Fibroblast of villous mesenchyme (primary cell): ENCODE data around the gene JAGN1. TPM values are rescaled to one million over a fixed set of nuclear protein-coding genes. Genes with fewer than 3 reads are reported as not detected.
A peak's percentile ranks its signal among the peaks of the same experiment; 100 is the strongest.
"Not testable (repeated sequence)": the region's sequence is repeated elsewhere in the genome, so short reads cannot be mapped to it uniquely, and the experiment has no call there.

Experiments
- DNase-seq: peaks from one replicate; pipeline ENCODE4 v3.0.0-alpha.2; 2010; ENCODE audit warnings: low read depth
- H3K4me3 ChIP-seq: 2 replicates; pipeline ENCODE4 v1.5.1; 2011; ENCODE audit warnings: low read depth, mild to moderate bottlenecking, low read length
- CTCF ChIP-seq: IDR thresholded peaks from 2 replicates; pipeline ENCODE4 v1.5.1; 2012; ENCODE audit warnings: low read depth, mild to moderate bottlenecking, low read length; ENCODE audit not compliant: insufficient read depth
- total RNA-seq: library from RNA; depleted of rRNA; stranded (reverse); fragments of >200 nt; gene quantifications from 2 replicates; pipeline ENCODE4 v1.2.3, GENCODE V29; 2012

Gene JAGN1
- total RNA-seq, result 15.1 and 24.2 TPM in 2 replicates

GRCh38 chr3:9890249-9891071 is at the start of gene JAGN1:
TSS of gene JAGN1 (plus strand) at chr3:9890610. CDS start at chr3:9890723, 113 bp downstream.
- peak; percentile 93 for DNase-seq
- H3K4me3 ChIP-seq, result peak within 1 kb of the TSS; percentile 93
- TF ChIP-seq CTCF, result no peak

- no peak for TF ChIP-seq CTCF
- H3K4me3 ChIP-seq, result no peak overlapping the region
- no peak for DNase-seq
Observed at GRCh38 chr3:9841015-9841414, 49.4 kb upstream of the JAGN1 start.

DNA sequence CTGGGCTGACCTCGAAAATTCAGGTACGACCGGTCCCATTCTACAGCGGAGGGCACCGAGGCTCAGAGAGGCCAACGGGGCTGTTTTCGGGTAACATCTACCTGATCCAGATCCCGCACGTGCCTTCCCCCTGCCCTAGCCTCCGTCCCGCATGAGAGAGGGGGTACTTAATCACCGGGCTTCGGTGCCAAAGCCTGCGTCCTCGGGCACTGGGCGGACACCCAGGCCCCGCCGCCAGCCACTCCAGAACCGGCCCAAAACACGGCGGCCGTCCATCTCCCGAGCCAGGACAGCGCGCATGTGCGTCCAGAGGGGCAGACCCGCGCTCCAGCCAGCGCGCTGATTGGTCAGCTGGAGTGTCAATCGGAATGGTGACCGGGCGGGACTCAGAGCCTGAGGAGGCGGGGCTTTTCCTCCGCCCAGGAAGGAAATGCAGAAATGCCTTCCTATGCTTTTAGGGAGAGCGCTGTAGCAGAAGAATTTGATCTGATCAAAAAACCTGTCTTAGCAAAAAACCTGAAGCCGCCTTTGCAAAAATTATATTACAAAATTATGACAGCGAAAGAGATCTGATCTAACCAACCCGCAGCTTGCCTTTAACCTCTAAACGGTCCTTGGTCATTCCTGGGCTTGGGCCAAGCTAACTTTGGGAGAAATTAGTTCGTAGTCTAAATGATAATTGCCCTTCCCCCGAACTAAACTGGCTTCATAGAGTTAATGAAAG is 46.5 kb upstream of the JAGN1 start, which contains the start of gene RPUSD3:
Gene RPUSD3 (minus strand): TSS at position 294 of the 724 bp plus-strand sequence. CDS start 18 bp downstream, at position 276.
- no peak for TF ChIP-seq CTCF
- peak; percentile 96 for DNase-seq
- peak within 1 kb of the TSS; percentile 94 for H3K4me3 ChIP-seq

- TF ChIP-seq CTCF, result no peak
- DNase-seq, result no peak
- H3K4me3 ChIP-seq, result no peak overlapping the region
Observed at GRCh38 chr3:9846231-9846630, 44.2 kb upstream of the JAGN1 start.

- no peak for TF ChIP-seq CTCF
- H3K4me3 ChIP-seq, result no peak overlapping the region
- DNase-seq, result no peak
Observed at GRCh38 chr3:9846931-9847488, 43.4 kb upstream of the JAGN1 start.

DNA sequence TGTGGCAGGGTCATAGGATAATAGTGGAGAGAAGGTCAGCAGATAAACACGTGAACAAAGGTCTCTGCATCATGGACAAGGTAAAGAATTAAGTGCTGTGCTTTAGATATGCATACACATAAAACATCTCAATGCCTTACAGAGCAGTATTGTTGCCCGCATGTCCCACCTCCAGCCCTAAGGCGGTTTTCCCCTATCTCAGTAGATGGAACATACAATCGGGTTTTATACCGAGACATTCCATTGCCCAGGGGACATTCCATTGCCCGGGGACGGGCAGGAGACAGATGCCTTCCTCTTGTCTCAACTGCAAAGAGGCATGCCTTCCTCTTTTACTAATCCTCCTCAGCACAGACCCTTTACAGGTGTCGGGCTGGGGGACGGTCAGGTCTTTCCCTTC is 42.5 kb upstream of the JAGN1 start:
- not testable (repeated sequence) for DNase-seq, H3K4me3 ChIP-seq

DNA sequence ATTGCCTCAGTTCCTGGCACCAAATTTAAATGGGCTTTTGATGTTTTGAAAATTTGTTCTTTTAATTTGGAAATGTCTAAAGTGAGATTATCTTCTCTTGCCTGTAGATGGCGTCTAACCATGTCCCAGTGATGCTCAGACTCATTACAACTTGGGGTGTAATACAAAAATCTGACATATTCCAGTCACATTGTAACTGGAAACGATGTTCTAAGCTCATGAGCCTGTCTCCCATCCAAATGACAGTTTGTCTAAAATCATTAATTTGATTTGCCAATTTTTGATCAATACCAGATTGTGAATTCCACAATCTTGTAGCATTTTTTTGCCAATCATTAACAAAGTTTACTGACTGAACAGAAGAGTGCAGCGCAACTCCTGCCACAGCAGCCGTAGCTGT is 41.5 kb upstream of the JAGN1 start:
- H3K4me3 ChIP-seq, result not testable (repeated sequence)
- peak; percentile 44 for DNase-seq
- peak; percentile 50 for TF ChIP-seq CTCF

GRCh38 chr3:9851383-9851782 is 39.0 kb upstream of the JAGN1 start:
- H3K4me3 ChIP-seq, DNase-seq: not testable (repeated sequence)

DNA sequence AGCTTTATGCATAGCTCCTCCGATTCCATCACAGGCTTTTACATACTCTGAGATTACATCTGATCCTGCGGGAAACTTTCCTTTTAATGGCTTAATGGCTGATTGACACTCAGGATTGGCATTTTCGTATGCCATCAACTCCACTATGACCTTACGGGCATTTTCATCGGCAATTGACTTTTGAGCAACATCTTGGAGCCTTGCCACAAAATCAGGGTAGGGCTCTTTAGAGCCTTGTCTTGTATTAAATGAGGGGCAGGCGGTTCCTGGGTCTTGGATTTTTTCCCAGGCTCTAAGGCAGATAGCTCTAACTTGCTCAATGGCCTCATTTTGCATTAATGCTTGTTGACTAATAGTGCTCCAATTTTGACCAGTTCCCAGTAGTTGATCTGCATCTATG is 38.5 kb upstream of the JAGN1 start:
- not testable (repeated sequence) for H3K4me3 ChIP-seq, DNase-seq
